Right cardiac atrium (tissue), 5 donors: ENCODE measurements around the gene CPT1B. TPM values are rescaled to one million over a fixed set of nuclear protein-coding genes. Genes with fewer than 3 reads are reported as not detected.

Experiments used
- polyA plus RNA-seq: library from polyadenylated mRNA; stranded (reverse); fragments of 200-250 nt; gene quantifications from one replicate; pipeline ENCODE4 v1.2.3, GENCODE V29; 2013
- total RNA-seq, 4 donors: library from RNA; stranded (reverse); fragmentation: NEBNext Ultra II Directional; extraction: Animal tissue kit (Norgen Biotek cat#: 25700); gene quantifications; one replicate each; pipeline ENCODE4 v1.2.1, GENCODE V29; 2021
- donor health status: healthy with polysubstance abuse.
- donor health status: DM: no; HTN: yes; CAD: no.
- donor health status: DM: no; HTN: no; CAD: no.
- donor health status: DM: no; HTN: yes; CAD: no; lungs with severe emphysema.
- donor health status: DM: yes; HTN: yes; CAD: no.

CPT1B gene
- total and polyA plus RNA-seq, 5 donors = 217 to 290 (median 237) TPM

Other genes starting within 250 kb of the CPT1B start
- 10 to 100 TPM; 40.1 to 50.2 (median 44.6) TPM for gene PPP6R2, start 235.1 kb downstream of the CPT1B start, total RNA-seq
- gene PPP6R2, start 235.1 kb downstream of the CPT1B start, polyA plus RNA-seq = 36.2 TPM
- gene SBF1, start 103.4 kb downstream of the CPT1B start, total RNA-seq = 10 to 100 TPM; 50.3 to 54.8 (median 53.9) TPM
- 39.2 TPM for gene SBF1, start 103.4 kb downstream of the CPT1B start, polyA plus RNA-seq
- gene ADM2, start 96.9 kb downstream of the CPT1B start, total RNA-seq = under 1 TPM in 2 of 4 donors, not detected in 2; 0.11 to 0.32 TPM
- 0.05 TPM for gene ADM2, start 96.9 kb downstream of the CPT1B start, polyA plus RNA-seq
- not detected for gene MIOX, start 91.6 kb downstream of the CPT1B start, total RNA-seq
- gene MIOX, start 91.6 kb downstream of the CPT1B start, polyA plus RNA-seq = not detected
- 10 to 100 TPM; 32.2 to 33.7 (median 33.3) TPM for gene LMF2, start 70.7 kb downstream of the CPT1B start, total RNA-seq
- gene LMF2, start 70.7 kb downstream of the CPT1B start, polyA plus RNA-seq = 29.0 TPM
- gene NCAPH2, start 70.2 kb downstream of the CPT1B start, total RNA-seq = 10 to 100 TPM; 23.3 to 35.0 (median 28.6) TPM
- 29.1 TPM for gene NCAPH2, start 70.2 kb downstream of the CPT1B start, polyA plus RNA-seq
- 1 to 10 TPM in 2 of 4 donors, not detected in 2; 1.4 to 2.2 TPM for gene SCO2, start 52.8 kb downstream of the CPT1B start, total RNA-seq
- gene SCO2, start 52.8 kb downstream of the CPT1B start, polyA plus RNA-seq = not detected
- 10 to 100 TPM; 14.6 to 35.5 (median 19.3) TPM for gene TYMP, start 48.4 kb downstream of the CPT1B start, total RNA-seq
- gene TYMP, start 48.4 kb downstream of the CPT1B start, polyA plus RNA-seq = 18.5 TPM
- under 1 TPM in 3 of 4 donors, not detected in 1; 0.08 to 0.14 (median 0.09) TPM for gene KLHDC7B, start 32.5 kb downstream of the CPT1B start, total RNA-seq
- gene KLHDC7B, start 32.5 kb downstream of the CPT1B start, polyA plus RNA-seq = not detected
- not detected for gene SYCE3, start 15.5 kb downstream of the CPT1B start, total RNA-seq
- gene SYCE3, start 15.5 kb downstream of the CPT1B start, polyA plus RNA-seq = not detected
- 10 to 100 TPM; 33.9 to 63.4 (median 42.7) TPM for gene CHKB, start 4.4 kb upstream of the CPT1B start, total RNA-seq
- gene CHKB, start 4.4 kb upstream of the CPT1B start, polyA plus RNA-seq = 44.5 TPM
- gene MAPK8IP2, start 22.4 kb upstream of the CPT1B start, total RNA-seq = under 1 TPM; 0.28 to 0.47 (median 0.38) TPM
- gene MAPK8IP2, start 22.4 kb upstream of the CPT1B start, polyA plus RNA-seq = 0.57 TPM
- 10 to 100 TPM; 30.3 to 37.0 (median 32.2) TPM for gene ARSA, start 49.7 kb upstream of the CPT1B start, total RNA-seq
- 35.6 TPM for gene ARSA, start 49.7 kb upstream of the CPT1B start, polyA plus RNA-seq
- 10 to 100 TPM; 18.7 to 28.9 (median 27.0) TPM for gene SHANK3, start 94.4 kb upstream of the CPT1B start, total RNA-seq
- gene SHANK3, start 94.4 kb upstream of the CPT1B start, polyA plus RNA-seq = 20.1 TPM
- 1 to 10 TPM in 1 of 4 donors, under 1 TPM in 3; 0.38 to 1.2 (median 0.72) TPM for gene ACR, start 159.8 kb upstream of the CPT1B start, total RNA-seq
- gene ACR, start 159.8 kb upstream of the CPT1B start, polyA plus RNA-seq = 0.41 TPM
- gene RABL2B, start 205.2 kb upstream of the CPT1B start, total RNA-seq = 10 to 100 TPM in 3 of 4 donors, 1 to 10 TPM in 1; 8.1 to 11.9 (median 10.8) TPM
- gene RABL2B, start 205.2 kb upstream of the CPT1B start, polyA plus RNA-seq = 10.3 TPM